PC-9 (cell line): ENCODE data around the gene NPBWR2.

ENCODE experiments used
- EZH2 ChIP-seq: fragments of 200-600 bp; sonication (generic); IDR thresholded peaks from 2 replicates; pipeline ENCODE4 v1.8.0; 2017; ENCODE audit warnings: antibody characterized with exemption, low read depth
- TF ChIP-seq, protein P1 (sequence below): fragments of 200-600 bp; sonication (generic); conservative IDR thresholded peaks from 2 replicates; pipeline ENCODE4 v1.6.1; 2017; ENCODE audit warnings: mixed run types, antibody characterized with exemption, mild to moderate bottlenecking, moderate library complexity

DNA sequence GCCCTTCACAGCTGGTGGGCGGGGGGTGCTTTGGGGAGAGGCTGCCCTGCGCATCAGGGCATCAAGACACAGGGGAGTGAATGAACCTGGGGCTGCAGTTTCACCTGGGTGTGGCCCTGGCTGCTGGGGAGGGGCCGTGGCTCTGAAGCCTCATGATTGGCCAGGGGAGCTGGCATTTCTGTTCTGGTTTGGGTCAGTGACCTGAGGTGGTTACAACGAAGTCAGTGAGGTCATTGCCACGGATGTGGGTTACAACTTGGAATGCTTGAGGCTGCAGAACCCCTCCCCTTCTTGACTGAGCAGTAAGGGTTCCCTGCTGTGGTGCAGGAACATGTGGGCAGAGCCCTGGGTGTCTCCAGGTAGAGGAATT is 41.4 kb downstream of the NPBWR2 start:
- no peak for TF ChIP-seq EZH2
- TF ChIP-seq, protein P1, sequence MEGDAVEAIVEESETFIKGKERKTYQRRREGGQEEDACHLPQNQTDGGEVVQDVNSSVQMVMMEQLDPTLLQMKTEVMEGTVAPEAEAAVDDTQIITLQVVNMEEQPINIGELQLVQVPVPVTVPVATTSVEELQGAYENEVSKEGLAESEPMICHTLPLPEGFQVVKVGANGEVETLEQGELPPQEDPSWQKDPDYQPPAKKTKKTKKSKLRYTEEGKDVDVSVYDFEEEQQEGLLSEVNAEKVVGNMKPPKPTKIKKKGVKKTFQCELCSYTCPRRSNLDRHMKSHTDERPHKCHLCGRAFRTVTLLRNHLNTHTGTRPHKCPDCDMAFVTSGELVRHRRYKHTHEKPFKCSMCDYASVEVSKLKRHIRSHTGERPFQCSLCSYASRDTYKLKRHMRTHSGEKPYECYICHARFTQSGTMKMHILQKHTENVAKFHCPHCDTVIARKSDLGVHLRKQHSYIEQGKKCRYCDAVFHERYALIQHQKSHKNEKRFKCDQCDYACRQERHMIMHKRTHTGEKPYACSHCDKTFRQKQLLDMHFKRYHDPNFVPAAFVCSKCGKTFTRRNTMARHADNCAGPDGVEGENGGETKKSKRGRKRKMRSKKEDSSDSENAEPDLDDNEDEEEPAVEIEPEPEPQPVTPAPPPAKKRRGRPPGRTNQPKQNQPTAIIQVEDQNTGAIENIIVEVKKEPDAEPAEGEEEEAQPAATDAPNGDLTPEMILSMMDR: no peak
